CD4-positive, alpha-beta T cell (primary cell): ENCODE measurements around the gene CFAP45. TPM values are rescaled to one million over a fixed set of nuclear protein-coding genes. Genes with fewer than 3 reads are reported as not detected.
A peak's percentile ranks its signal among the peaks of the same experiment; 100 is the strongest.

Experiments used
- ATAC-seq: fragments of 200-7000 bp; cut with Tn5 transposase; one replicate; pipeline ENCODE4 v1.10.0; 2022; ENCODE audit warnings: mild to moderate bottlenecking; ENCODE audit not compliant: poor library complexity
- CTCF ChIA-PET: fragments of 350-600 bp; sonication (Branson Sonifier 250); formaldehyde crosslinking; loops from one replicate; lab custom pipeline; 2021; ENCODE audit warnings: antibody characterized with exemption, inconsistent platforms; lab: Charles Lee
- POLR2A ChIA-PET: fragments of 350-600 bp; sonication (Branson Sonifier 250); formaldehyde crosslinking; loops from one replicate; lab custom pipeline; 2021; ENCODE audit warnings: antibody characterized with exemption, inconsistent platforms; lab: Charles Lee
- DNase-seq, 14 experiments: peaks; one replicate each; pipeline ENCODE4 v3.0.0-alpha.2; 2013 to 2020; ENCODE audit warnings: mixed read lengths in 2 of 14
- H3K27ac ChIP-seq, 2 donors: one replicate each; pipeline versions ENCODE4 v1.5.1 to v1.7.0; 2013; ENCODE audit warnings: low read length in 2 of 2, low read depth in 1 of 2, mild to moderate bottlenecking in 1 of 2
- H3K27me3 ChIP-seq, 2 experiments: 1 replicate in 1 of 2; 2 replicates in 1 of 2; pipeline versions ENCODE4 v1.6.1 to v1.7.0; 2013; ENCODE audit warnings: low read length in 2 of 2, control low read depth in 1 of 2, mild to moderate bottlenecking in 1 of 2, moderate library complexity in 1 of 2; ENCODE audit not compliant: insufficient read depth in 2 of 2, control insufficient read depth in 1 of 2
- H3K36me3 ChIP-seq: one replicate; pipeline ENCODE4 v1.6.1; 2013; ENCODE audit warnings: low read length, control low read depth; ENCODE audit not compliant: insufficient read depth
- H3K4me1 ChIP-seq: one replicate; pipeline ENCODE4 v1.6.1; 2013; ENCODE audit warnings: low read length, control low read depth; ENCODE audit not compliant: insufficient read depth
- H3K4me3 ChIP-seq: one replicate; pipeline ENCODE4 v1.5.1; 2013; ENCODE audit warnings: mild to moderate bottlenecking, low read length, moderate library complexity
- H3K9me3 ChIP-seq, 2 experiments: 1 replicate in 1 of 2; 2 replicates in 1 of 2; pipeline versions ENCODE4 v1.6.1 to v1.7.0; 2013; ENCODE audit warnings: low read length in 2 of 2, mild to moderate bottlenecking in 2 of 2, control low read depth in 1 of 2, moderate library complexity in 1 of 2; ENCODE audit not compliant: control insufficient read depth in 1 of 2, insufficient read depth in 1 of 2
- H3K27ac Mint-ChIP-seq: one replicate; pipeline ENCODE4 v1.8.0; 2020; ENCODE audit warnings: mixed read lengths
- H3K27me3 Mint-ChIP-seq: one replicate; pipeline ENCODE4 v1.8.0; 2021; ENCODE audit warnings: mixed read lengths
- H3K36me3 Mint-ChIP-seq: one replicate; pipeline ENCODE4 v1.8.0; 2021; ENCODE audit warnings: low read depth, mixed read lengths
- H3K4me1 Mint-ChIP-seq: one replicate; pipeline ENCODE4 v1.8.0; 2021; ENCODE audit warnings: low read depth, mixed read lengths
- H3K4me3 Mint-ChIP-seq: one replicate; pipeline ENCODE4 v1.8.0; 2020; ENCODE audit warnings: mild to moderate bottlenecking, mixed read lengths
- H3K9me3 Mint-ChIP-seq: one replicate; pipeline ENCODE4 v1.8.0; 2020; ENCODE audit warnings: mixed read lengths
- CTCF ChIP-seq: fragments of 200-600 bp; IDR thresholded peaks from one replicate; pipeline ENCODE4 v1.8.0; 2022; ENCODE audit warnings: antibody characterized with exemption, mild to moderate bottlenecking
- intact Hi-C, 2 experiments: fragments of 100-400 bp; cut with DNase I in 1 of 2; cut with micrococcal nuclease in 1 of 2; formaldehyde crosslinking; loops; one replicate each; pipeline versions ENCODE4 v1.15.1 to v1.9.0; 2023 to 2025; cut with DNase I, micrococcal nuclease
- total RNA-seq, 174 experiments: library from RNA in 2 of 174; stranded (reverse) in 2 of 174; gene quantifications; one replicate each; pipeline ENCODE4 v1.2.3 and lab custom pipeline; 2021 to 2026

The CFAP45 gene
- total RNA-seq, 2 experiments from 2014 or later = 8.4 to 9.0 TPM

GRCh38 chr1:159869173-159869572 lies 30.8 kb downstream of the CFAP45 start:
- ChIA-PET POLR2A (no interaction called here), CTCF (no interaction called here)
- Histone ChIP-seq H3K4me3 (no peak overlapping the region), H3K9me3 (no peaks in the 10 kb centered on the region), H3K27ac (no peak overlapping the region), H3K4me1 (peaks cover 6% of the 10 kb centered on the region), H3K36me3 (no peaks in the 10 kb centered on the region), H3K27me3 (no peaks in the 10 kb centered on the region)
- Mint-ChIP-seq H3K36me3 (no peaks in the 10 kb centered on the region), H3K4me3 (no peak overlapping the region), H3K27me3 (peaks cover 3% of the 10 kb centered on the region), H3K9me3 (no peaks in the 10 kb centered on the region), H3K4me1 (peaks cover 12% of the 10 kb centered on the region), H3K27ac (no peak overlapping the region)
- peak in 3 of 14 experiments; percentile 7 to 42 (median 23) for DNase-seq
- ATAC-seq = no peak
- intact Hi-C loops = no loop called here
- no peak for TF ChIP-seq CTCF

GRCh38 chr1:159868766-159869165 lies 31.2 kb downstream of the CFAP45 start:
- CTCF ChIA-PET = no interaction called here
- POLR2A ChIA-PET = no interaction called here

GRCh38 chr1:159867664-159868026 lies 32.3 kb downstream of the CFAP45 start:
- Histone ChIP-seq H3K27me3 (no peaks in the 10 kb centered on the region), H3K4me1 (peaks cover 6% of the 10 kb centered on the region), H3K27ac (no peak overlapping the region), H3K9me3 (no peaks in the 10 kb centered on the region), H3K4me3 (no peak overlapping the region), H3K36me3 (no peaks in the 10 kb centered on the region)
- no peaks in the 10 kb centered on the region for H3K9me3 Mint-ChIP-seq
- peaks cover 3% of the 10 kb centered on the region for H3K27me3 Mint-ChIP-seq
- CTCF ChIA-PET = no interaction called here
- no peak overlapping the region for H3K4me3 Mint-ChIP-seq
- ATAC-seq = no peak
- H3K27ac Mint-ChIP-seq = no peak overlapping the region
- TF ChIP-seq CTCF = no peak
- intact Hi-C loops = no loop called here
- POLR2A ChIA-PET = no interaction called here
- no peaks in the 10 kb centered on the region for H3K36me3 Mint-ChIP-seq
- DNase-seq = no peak
- H3K4me1 Mint-ChIP-seq = peaks cover 12% of the 10 kb centered on the region

More at GRCh38 chr1:159868766-159869165, 31.2 kb downstream of the CFAP45 start:
- ATAC-seq (no peak), DNase-seq (no peak)
- no peaks in the 10 kb centered on the region for H3K9me3 ChIP-seq
- Mint-ChIP-seq H3K27me3 (peaks cover 3% of the 10 kb centered on the region), H3K4me1 (peaks cover 12% of the 10 kb centered on the region), H3K4me3 (no peak overlapping the region), H3K27ac (no peak overlapping the region), H3K36me3 (no peaks in the 10 kb centered on the region), H3K9me3 (no peaks in the 10 kb centered on the region)
- H3K27ac ChIP-seq = no peak overlapping the region
- TF ChIP-seq CTCF = no peak
- H3K4me3 ChIP-seq = no peak overlapping the region
- peaks cover 6% of the 10 kb centered on the region for H3K4me1 ChIP-seq
- no peaks in the 10 kb centered on the region for H3K36me3 ChIP-seq
- intact Hi-C loops = no loop called here
- H3K27me3 ChIP-seq = no peaks in the 10 kb centered on the region
